Esophagus squamous epithelium (tissue), 4 donors: ENCODE measurements around the gene CCDC92.

Experiments used
- CTCF ChIP-seq, 6 experiments: fragments of 450-650 bp in 4 of 6; fragments of 200-600 bp in 2 of 6; sonication (generic) in 2 of 6; IDR thresholded peaks; one replicate each; pipeline ENCODE4 v1.5.1; 2016 to 2019; ENCODE audit warnings: antibody characterized with exemption in 6 of 6, mild to moderate bottlenecking in 4 of 6, moderate library complexity in 4 of 6
- POLR2A ChIP-seq, 4 donors: fragments of 450-650 bp; IDR thresholded peaks; one replicate each; pipeline ENCODE4 v1.6.1; 2017; ENCODE audit warnings: antibody characterized with exemption in 4 of 4, mild to moderate bottlenecking in 4 of 4, moderate library complexity in 3 of 4

GRCh38 chr12:123972457-123973401 is at the start of gene CCDC92, which contains the start of gene ZNF664:
- TF ChIP-seq CTCF (IDR thresholded peaks at IDR 0.05) (peak in 3 of 6 experiments; percentile 4 to 37 (median 32)), POLR2A (IDR thresholded peaks at IDR 0.05) (peak in 1 of 4 donors; percentile 61)
